Brain microvascular endothelial cell (primary cell): ENCODE data around the gene PELI2.
"Not testable (repeated sequence)": the region's sequence is repeated elsewhere in the genome, so short reads cannot be mapped to it uniquely, and the experiment has no call there.

ENCODE experiments used
- DNase-seq: peaks from one replicate; pipeline ENCODE4 v3.0.0-alpha.2; 2020
- H3K27ac ChIP-seq: fragments of 250-450 bp; sonication (Bioruptor Pico); 2 replicates; pipeline ENCODE4 v1.5.1; 2020; ENCODE audit warnings: mild to moderate bottlenecking, moderate library complexity
- H3K27me3 ChIP-seq: fragments of 250-450 bp; sonication (Bioruptor Pico); replicated peaks from 2 replicates; pipeline ENCODE4 v1.5.1; 2020; ENCODE audit warnings: mild to moderate bottlenecking
- H3K36me3 ChIP-seq: fragments of 250-450 bp; sonication (Bioruptor Pico); replicated peaks from 2 replicates; pipeline ENCODE4 v1.5.1; 2020; ENCODE audit warnings: mild to moderate bottlenecking
- H3K4me3 ChIP-seq: 2 replicates; pipeline ENCODE4 v1.5.1; 2011; ENCODE audit warnings: low read depth, mild to moderate bottlenecking, control low read depth, low read length, moderate library complexity
- in situ Hi-C: cut with HindIII; loops from 2 replicates; pipeline ENCODE4 v1.10.0; 2017; ENCODE audit warnings: low sequenced_read_pairs, low pct_ligation_motif_present
- TF ChIP-seq, protein P1 (sequence below): IDR thresholded peaks from 2 replicates; pipeline ENCODE4 v1.5.1; 2011; ENCODE audit warnings: low read depth, mild to moderate bottlenecking, moderate library complexity, low read length, control low read depth, inconsistent platforms; ENCODE audit errors: missing control alignments

Gene PELI2

DNA sequence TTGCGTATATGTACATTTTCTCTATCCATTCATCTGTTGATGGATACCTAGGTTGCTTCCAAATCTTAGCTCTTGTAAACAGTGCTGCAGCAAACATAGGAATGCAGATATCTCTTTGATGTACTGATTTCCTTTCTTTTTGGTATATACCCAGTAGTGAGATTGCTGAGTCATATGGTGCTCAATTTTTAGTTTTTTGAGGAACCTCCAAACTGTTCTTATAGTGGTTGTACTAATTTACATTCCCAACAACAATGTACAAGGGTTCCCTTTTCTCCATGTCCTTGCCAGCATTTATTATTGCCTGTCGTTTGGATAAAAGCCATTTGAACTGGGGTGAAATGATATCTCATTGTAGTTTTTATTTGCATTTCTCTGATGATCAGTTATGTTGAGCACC, 44.3 kb downstream of the PELI2 start:
- Histone ChIP-seq H3K36me3 (no peaks in the 10 kb centered on the region), H3K27ac (no peak overlapping the region), H3K27me3 (no peaks in the 10 kb centered on the region), H3K4me3 (no peak overlapping the region)
- DNase-seq = no peak
- TF ChIP-seq, protein P1, sequence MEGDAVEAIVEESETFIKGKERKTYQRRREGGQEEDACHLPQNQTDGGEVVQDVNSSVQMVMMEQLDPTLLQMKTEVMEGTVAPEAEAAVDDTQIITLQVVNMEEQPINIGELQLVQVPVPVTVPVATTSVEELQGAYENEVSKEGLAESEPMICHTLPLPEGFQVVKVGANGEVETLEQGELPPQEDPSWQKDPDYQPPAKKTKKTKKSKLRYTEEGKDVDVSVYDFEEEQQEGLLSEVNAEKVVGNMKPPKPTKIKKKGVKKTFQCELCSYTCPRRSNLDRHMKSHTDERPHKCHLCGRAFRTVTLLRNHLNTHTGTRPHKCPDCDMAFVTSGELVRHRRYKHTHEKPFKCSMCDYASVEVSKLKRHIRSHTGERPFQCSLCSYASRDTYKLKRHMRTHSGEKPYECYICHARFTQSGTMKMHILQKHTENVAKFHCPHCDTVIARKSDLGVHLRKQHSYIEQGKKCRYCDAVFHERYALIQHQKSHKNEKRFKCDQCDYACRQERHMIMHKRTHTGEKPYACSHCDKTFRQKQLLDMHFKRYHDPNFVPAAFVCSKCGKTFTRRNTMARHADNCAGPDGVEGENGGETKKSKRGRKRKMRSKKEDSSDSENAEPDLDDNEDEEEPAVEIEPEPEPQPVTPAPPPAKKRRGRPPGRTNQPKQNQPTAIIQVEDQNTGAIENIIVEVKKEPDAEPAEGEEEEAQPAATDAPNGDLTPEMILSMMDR = no peak
- in situ Hi-C loops = no loop called here

- in situ Hi-C loops, H3K4me3 ChIP-seq, H3K27me3 ChIP-seq, H3K27ac ChIP-seq, H3K36me3 ChIP-seq, DNase-seq: not testable (repeated sequence)
Observed at GRCh38 chr14:56166579-56166978, 48.4 kb downstream of the PELI2 start.

DNA sequence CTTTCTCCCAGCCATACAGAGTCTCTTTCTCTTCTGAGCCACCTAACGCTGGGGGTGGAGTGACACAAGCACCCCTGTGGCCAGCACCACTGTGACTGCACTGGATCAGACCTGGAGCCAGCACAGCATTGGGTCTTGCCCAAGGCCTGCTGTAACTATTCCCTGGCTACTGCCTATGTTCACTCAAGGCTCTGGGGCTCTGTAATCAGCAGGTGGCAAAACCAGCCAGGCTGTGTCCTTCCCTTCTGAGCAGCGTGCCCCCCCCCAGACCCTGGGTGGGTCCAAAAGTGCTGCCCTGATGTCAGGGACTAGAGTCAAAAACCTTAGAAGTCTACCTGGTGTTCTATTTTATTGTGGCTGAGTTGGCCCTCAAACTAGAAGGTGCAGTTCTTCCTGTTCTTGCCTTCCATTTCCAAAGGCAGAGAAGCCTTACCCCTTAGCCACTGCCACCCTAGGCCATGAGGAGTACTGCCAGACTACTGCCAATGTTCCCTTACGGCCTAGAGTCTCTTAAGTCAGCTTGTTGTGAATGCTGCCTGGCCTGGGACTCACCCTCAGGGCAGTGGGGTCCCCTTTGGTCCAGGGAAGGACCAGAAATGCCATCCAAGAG, 49.9 kb downstream of the PELI2 start:
- TF ChIP-seq, protein P1 = no peak
- no peak overlapping the region for H3K27ac ChIP-seq
- in situ Hi-C loops = no loop called here
- no peaks in the 10 kb centered on the region for H3K36me3 ChIP-seq
- no peaks in the 10 kb centered on the region for H3K27me3 ChIP-seq
- no peak for DNase-seq
- H3K4me3 ChIP-seq = no peak overlapping the region

GRCh38 chr14:56170028-56170427, 51.8 kb downstream of the PELI2 start:
- Histone ChIP-seq H3K27ac (no peak overlapping the region), H3K27me3 (no peaks in the 10 kb centered on the region), H3K4me3 (no peak overlapping the region), H3K36me3 (no peaks in the 10 kb centered on the region)
- DNase-seq = no peak
- in situ Hi-C loops = no loop called here
- TF ChIP-seq, protein P1 = no peak

GRCh38 chr14:56170877-56171422, 52.7 kb downstream of the PELI2 start:
- Histone ChIP-seq H3K4me3 (no peak overlapping the region), H3K27me3 (no peaks in the 10 kb centered on the region), H3K27ac (no peak overlapping the region), H3K36me3 (no peaks in the 10 kb centered on the region)
- TF ChIP-seq, protein P1 = no peak
- DNase-seq = no peak
- in situ Hi-C loops = no loop called here

- Histone ChIP-seq H3K27me3 (no peaks in the 10 kb centered on the region), H3K27ac (peak overlapping the region; percentile 0), H3K4me3 (no peak overlapping the region), H3K36me3 (no peaks in the 10 kb centered on the region)
- TF ChIP-seq, protein P1 = no peak
- DNase-seq = no peak
- in situ Hi-C loops = no loop called here
Observed at GRCh38 chr14:56172074-56172473, 53.9 kb downstream of the PELI2 start.
